Right atrium auricular region (tissue), 2 donors: ENCODE results near the gene PDE1A. TPM values are rescaled to one million over a fixed set of nuclear protein-coding genes. Genes with fewer than 3 reads are reported as not detected.

Experiments used
- DNase-seq: peaks from one replicate; pipeline ENCODE4 v3.0.0-alpha.2; 2019; ENCODE audit warnings: low spot score
- H3K27ac ChIP-seq, 2 donors: fragments of 200-600 bp; sonication (generic); 1 replicate in 1 of 2; 2 replicates in 1 of 2; pipeline ENCODE4 v1.5.1; 2016 to 2019
- H3K27me3 ChIP-seq, 2 donors: fragments of 200-600 bp; sonication (generic); one replicate each; pipeline versions ENCODE4 v1.5.1 to v1.6.0; 2017 to 2019
- H3K36me3 ChIP-seq: fragments of 200-600 bp; sonication (generic); one replicate; pipeline ENCODE4 v1.5.1; 2016
- H3K4me1 ChIP-seq, 2 donors: fragments of 200-600 bp; sonication (generic); one replicate each; pipeline versions ENCODE4 v1.5.1 to v1.6.0; 2017 to 2019
- H3K4me3 ChIP-seq, 2 donors: fragments of 200-600 bp; sonication (generic); 1 replicate in 1 of 2; 2 replicates in 1 of 2; pipeline ENCODE4 v1.5.1; 2017 to 2019; ENCODE audit warnings: mild to moderate bottlenecking in 1 of 2, moderate library complexity in 1 of 2
- H3K9me3 ChIP-seq, 2 donors: fragments of 200-600 bp; sonication (generic); one replicate each; pipeline ENCODE4 v1.5.1; 2019
- CTCF ChIP-seq, 2 donors: fragments of 200-600 bp; sonication (generic); IDR thresholded peaks; one replicate each; pipeline ENCODE4 v1.5.1; 2019; ENCODE audit warnings: antibody characterized with exemption in 2 of 2
- total RNA-seq, 2 donors: library from RNA; depleted of rRNA; stranded (reverse); fragments of >200 nt; gene quantifications; one replicate each; pipeline ENCODE4 v1.1.0, GENCODE V29; 2016

Gene PDE1A
- total RNA-seq, 2 donors from 2014 or later = 7.0 to 10.7 TPM

- no peaks in the 10 kb centered on the region for H3K9me3 ChIP-seq
- no peak for TF ChIP-seq CTCF (IDR thresholded peaks at IDR 0.05)
- no peaks in the 10 kb centered on the region for H3K36me3 ChIP-seq
- no peaks in the 10 kb centered on the region for H3K4me1 ChIP-seq
- DNase-seq = no peak
- H3K4me3 ChIP-seq = no peak overlapping the region
- no peak overlapping the region for H3K27ac ChIP-seq
- H3K27me3 ChIP-seq = no peaks in the 10 kb centered on the region
These were observed 71.0 kb downstream of the PDE1A start for GRCh38 chr2:182355815-182356214.

GRCh38 chr2:182351427-182351826 is 75.4 kb downstream of the PDE1A start:
- no peak for TF ChIP-seq CTCF (IDR thresholded peaks at IDR 0.05)
- no peaks in the 10 kb centered on the region for H3K27me3 ChIP-seq
- no peak overlapping the region for H3K27ac ChIP-seq
- no peaks in the 10 kb centered on the region for H3K36me3 ChIP-seq
- H3K4me3 ChIP-seq = no peak overlapping the region
- DNase-seq = no peak
- H3K9me3 ChIP-seq = no peaks in the 10 kb centered on the region
- H3K4me1 ChIP-seq = no peaks in the 10 kb centered on the region

GRCh38 chr2:182349268-182349667 is 77.6 kb downstream of the PDE1A start:
- no peak for TF ChIP-seq CTCF (IDR thresholded peaks at IDR 0.05)
- no peaks in the 10 kb centered on the region for H3K4me1 ChIP-seq
- H3K4me3 ChIP-seq = no peak overlapping the region
- H3K27ac ChIP-seq = no peak overlapping the region
- H3K36me3 ChIP-seq = no peaks in the 10 kb centered on the region
- H3K9me3 ChIP-seq = no peaks in the 10 kb centered on the region
- H3K27me3 ChIP-seq = no peaks in the 10 kb centered on the region
- DNase-seq = no peak

GRCh38 chr2:182345384-182345783 is 81.5 kb downstream of the PDE1A start:
- H3K27me3 ChIP-seq = no peaks in the 10 kb centered on the region
- H3K9me3 ChIP-seq = no peaks in the 10 kb centered on the region
- no peak for TF ChIP-seq CTCF (IDR thresholded peaks at IDR 0.05)
- H3K4me1 ChIP-seq = no peaks in the 10 kb centered on the region
- H3K4me3 ChIP-seq = no peak overlapping the region
- DNase-seq = no peak
- no peaks in the 10 kb centered on the region for H3K36me3 ChIP-seq
- no peak overlapping the region for H3K27ac ChIP-seq

GRCh38 chr2:182330451-182331305 is 96.2 kb downstream of the PDE1A start:
- peak overlapping the region; percentile 31 to 47 for H3K27ac ChIP-seq

More at GRCh38 chr2:182330451-182331305, 96.2 kb downstream of the PDE1A start:
- no peaks in the 10 kb centered on the region for H3K36me3 ChIP-seq
- TF ChIP-seq CTCF (IDR thresholded peaks at IDR 0.05) = no peak
- no peak overlapping the region for H3K4me3 ChIP-seq
- H3K27me3 ChIP-seq = no peaks in the 10 kb centered on the region
- H3K9me3 ChIP-seq = no peaks in the 10 kb centered on the region
- no peak for DNase-seq
- no peaks in the 10 kb centered on the region for H3K4me1 ChIP-seq
